Measurements from ENCODE around the gene DERA.
A peak's percentile ranks its signal among the peaks of the same experiment; 100 is the strongest.

DNA sequence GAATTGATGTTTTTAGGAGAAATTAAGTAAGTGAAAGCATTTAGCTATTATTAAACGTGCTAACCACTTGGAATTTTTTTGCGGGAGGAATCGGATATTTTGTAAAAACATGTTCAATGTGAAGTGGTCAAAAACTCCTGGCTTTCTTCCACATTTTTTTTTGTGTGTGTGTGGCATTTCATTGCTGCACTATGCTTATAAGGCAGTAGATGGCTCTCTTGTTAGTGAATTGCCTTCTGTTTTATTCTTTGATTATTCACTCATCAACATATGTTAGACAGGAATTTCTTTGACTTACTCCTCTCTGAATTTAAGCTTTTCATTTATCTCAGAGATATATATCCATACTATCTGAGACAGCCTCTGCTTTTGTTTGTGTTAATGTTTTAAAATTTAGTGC, 71.3 kb downstream of the DERA start:
- TF ChIP-seq, protein P1, sequence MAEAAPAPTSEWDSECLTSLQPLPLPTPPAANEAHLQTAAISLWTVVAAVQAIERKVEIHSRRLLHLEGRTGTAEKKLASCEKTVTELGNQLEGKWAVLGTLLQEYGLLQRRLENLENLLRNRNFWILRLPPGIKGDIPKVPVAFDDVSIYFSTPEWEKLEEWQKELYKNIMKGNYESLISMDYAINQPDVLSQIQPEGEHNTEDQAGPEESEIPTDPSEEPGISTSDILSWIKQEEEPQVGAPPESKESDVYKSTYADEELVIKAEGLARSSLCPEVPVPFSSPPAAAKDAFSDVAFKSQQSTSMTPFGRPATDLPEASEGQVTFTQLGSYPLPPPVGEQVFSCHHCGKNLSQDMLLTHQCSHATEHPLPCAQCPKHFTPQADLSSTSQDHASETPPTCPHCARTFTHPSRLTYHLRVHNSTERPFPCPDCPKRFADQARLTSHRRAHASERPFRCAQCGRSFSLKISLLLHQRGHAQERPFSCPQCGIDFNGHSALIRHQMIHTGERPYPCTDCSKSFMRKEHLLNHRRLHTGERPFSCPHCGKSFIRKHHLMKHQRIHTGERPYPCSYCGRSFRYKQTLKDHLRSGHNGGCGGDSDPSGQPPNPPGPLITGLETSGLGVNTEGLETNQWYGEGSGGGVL (tag by site-specific recombination; IDR thresholded peaks at IDR 0.05): no peak
- TF ChIP-seq YY1 (tag by site-specific recombination; IDR thresholded peaks at IDR 0.05): no peak
- TF ChIP-seq, protein P2, sequence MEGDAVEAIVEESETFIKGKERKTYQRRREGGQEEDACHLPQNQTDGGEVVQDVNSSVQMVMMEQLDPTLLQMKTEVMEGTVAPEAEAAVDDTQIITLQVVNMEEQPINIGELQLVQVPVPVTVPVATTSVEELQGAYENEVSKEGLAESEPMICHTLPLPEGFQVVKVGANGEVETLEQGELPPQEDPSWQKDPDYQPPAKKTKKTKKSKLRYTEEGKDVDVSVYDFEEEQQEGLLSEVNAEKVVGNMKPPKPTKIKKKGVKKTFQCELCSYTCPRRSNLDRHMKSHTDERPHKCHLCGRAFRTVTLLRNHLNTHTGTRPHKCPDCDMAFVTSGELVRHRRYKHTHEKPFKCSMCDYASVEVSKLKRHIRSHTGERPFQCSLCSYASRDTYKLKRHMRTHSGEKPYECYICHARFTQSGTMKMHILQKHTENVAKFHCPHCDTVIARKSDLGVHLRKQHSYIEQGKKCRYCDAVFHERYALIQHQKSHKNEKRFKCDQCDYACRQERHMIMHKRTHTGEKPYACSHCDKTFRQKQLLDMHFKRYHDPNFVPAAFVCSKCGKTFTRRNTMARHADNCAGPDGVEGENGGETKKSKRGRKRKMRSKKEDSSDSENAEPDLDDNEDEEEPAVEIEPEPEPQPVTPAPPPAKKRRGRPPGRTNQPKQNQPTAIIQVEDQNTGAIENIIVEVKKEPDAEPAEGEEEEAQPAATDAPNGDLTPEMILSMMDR (tag by site-specific recombination; IDR thresholded peaks at IDR 0.05): 0 out of 2 replicates have a peak, but pooled peaks have one; percentile 15
- TF ChIP-seq, protein P3, sequence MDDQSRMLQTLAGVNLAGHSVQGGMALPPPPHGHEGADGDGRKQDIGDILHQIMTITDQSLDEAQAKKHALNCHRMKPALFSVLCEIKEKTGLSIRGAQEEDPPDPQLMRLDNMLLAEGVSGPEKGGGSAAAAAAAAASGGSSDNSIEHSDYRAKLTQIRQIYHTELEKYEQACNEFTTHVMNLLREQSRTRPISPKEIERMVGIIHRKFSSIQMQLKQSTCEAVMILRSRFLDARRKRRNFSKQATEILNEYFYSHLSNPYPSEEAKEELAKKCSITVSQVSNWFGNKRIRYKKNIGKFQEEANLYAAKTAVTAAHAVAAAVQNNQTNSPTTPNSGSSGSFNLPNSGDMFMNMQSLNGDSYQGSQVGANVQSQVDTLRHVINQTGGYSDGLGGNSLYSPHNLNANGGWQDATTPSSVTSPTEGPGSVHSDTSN (CRISPR knock-in tag; IDR thresholded peaks at IDR 0.05): no peak
- TF ChIP-seq ZNF391 (tag by site-specific recombination; IDR thresholded peaks at IDR 0.05; ENCODE audit: borderline replicate concordance, low read depth): no peak
- TF ChIP-seq, protein P4, sequence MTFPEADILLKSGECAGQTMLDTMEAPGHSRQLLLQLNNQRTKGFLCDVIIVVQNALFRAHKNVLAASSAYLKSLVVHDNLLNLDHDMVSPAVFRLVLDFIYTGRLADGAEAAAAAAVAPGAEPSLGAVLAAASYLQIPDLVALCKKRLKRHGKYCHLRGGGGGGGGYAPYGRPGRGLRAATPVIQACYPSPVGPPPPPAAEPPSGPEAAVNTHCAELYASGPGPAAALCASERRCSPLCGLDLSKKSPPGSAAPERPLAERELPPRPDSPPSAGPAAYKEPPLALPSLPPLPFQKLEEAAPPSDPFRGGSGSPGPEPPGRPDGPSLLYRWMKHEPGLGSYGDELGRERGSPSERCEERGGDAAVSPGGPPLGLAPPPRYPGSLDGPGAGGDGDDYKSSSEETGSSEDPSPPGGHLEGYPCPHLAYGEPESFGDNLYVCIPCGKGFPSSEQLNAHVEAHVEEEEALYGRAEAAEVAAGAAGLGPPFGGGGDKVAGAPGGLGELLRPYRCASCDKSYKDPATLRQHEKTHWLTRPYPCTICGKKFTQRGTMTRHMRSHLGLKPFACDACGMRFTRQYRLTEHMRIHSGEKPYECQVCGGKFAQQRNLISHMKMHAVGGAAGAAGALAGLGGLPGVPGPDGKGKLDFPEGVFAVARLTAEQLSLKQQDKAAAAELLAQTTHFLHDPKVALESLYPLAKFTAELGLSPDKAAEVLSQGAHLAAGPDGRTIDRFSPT (tag by site-specific recombination; IDR thresholded peaks at IDR 0.05): no peak

Measured in HEK293 (cell line).